Aorta (tissue), 5 donors: ENCODE results near the gene APOC3. TPM values are rescaled to one million over a fixed set of nuclear protein-coding genes. Genes with fewer than 3 reads are reported as not detected.

Experiments
- ATAC-seq: fragments of 200-7000 bp; cut with Tn5 transposase; one replicate; pipeline ENCODE4 v1.9.1; 2022; ENCODE audit warnings: moderate library complexity; ENCODE audit not compliant: low FRiP score
- DNase-seq, 2 donors: peaks; one replicate each; pipeline ENCODE4 v3.0.0-alpha.2; 2020
- H3K27ac ChIP-seq, 2 donors: one replicate each; pipeline ENCODE4 v1.5.1; 2013; ENCODE audit warnings: low read length in 2 of 2, mild to moderate bottlenecking in 2 of 2, moderate library complexity in 2 of 2, control low read depth in 1 of 2, inconsistent platforms in 1 of 2, low read depth in 1 of 2
- H3K27me3 ChIP-seq, 2 donors: one replicate each; pipeline ENCODE4 v1.6.1; 2013; ENCODE audit warnings: control low read depth in 1 of 2, low read length in 1 of 2, mild to moderate bottlenecking in 1 of 2, moderate library complexity in 1 of 2; ENCODE audit not compliant: insufficient read depth in 2 of 2, control insufficient read depth in 1 of 2
- H3K36me3 ChIP-seq, 2 donors: one replicate each; pipeline ENCODE4 v1.6.1; 2013; ENCODE audit warnings: control low read depth in 1 of 2, low read length in 1 of 2, mild to moderate bottlenecking in 1 of 2; ENCODE audit not compliant: insufficient read depth in 2 of 2, control insufficient read depth in 1 of 2
- H3K4me1 ChIP-seq, 2 donors: one replicate each; pipeline ENCODE4 v1.6.1; 2013; ENCODE audit warnings: low read length in 2 of 2, control low read depth in 1 of 2, mild to moderate bottlenecking in 1 of 2, moderate library complexity in 1 of 2; ENCODE audit not compliant: insufficient read depth in 2 of 2, control insufficient read depth in 1 of 2
- H3K4me3 ChIP-seq, 2 donors: one replicate each; pipeline ENCODE4 v1.5.1; 2013; ENCODE audit warnings: low read length in 2 of 2, control low read depth in 1 of 2, mild to moderate bottlenecking in 1 of 2
- H3K9me3 ChIP-seq: one replicate; pipeline ENCODE4 v1.6.1; 2013; ENCODE audit warnings: mild to moderate bottlenecking, low read length; ENCODE audit not compliant: control insufficient read depth
- WGBS, 2 donors: extraction: QIAGEN DNeasy Blood & Tissue Kit; methylation state at CpG; one replicate each; pipeline ENCODE4 v1.1.7; 2013; 5-methylcytosine and 5-hydroxymethylcytosine counted together
- intact Hi-C, 2 donors: fragments of 100-400 bp; cut with DNase I; formaldehyde crosslinking; loops; one replicate each; pipeline versions ENCODE4 v1.14.2 to v1.15.0; 2022
- polyA plus RNA-seq, 2 donors: library from polyadenylated mRNA; stranded (reverse); fragments of 200-250 nt; gene quantifications; one replicate each; pipeline ENCODE4 v1.2.3, GENCODE V29; 2013
- total RNA-seq, 2 donors: library from RNA; stranded (reverse); fragmentation: NEBNext Ultra II Directional; extraction: Animal tissue kit (Norgen Biotek cat#: 25700); gene quantifications; one replicate each; pipeline ENCODE4 v1.2.1, GENCODE V29; 2021
- donor health status: healthy with polysubstance abuse.
- donor health status: Bipolar disorder and iron deficiency.
- donor health status: DM: no; HTN: no; CAD: no.
- donor health status: DM: no; HTN: no; CAD: no.
- donor health status: DM: yes; HTN: yes; CAD: no.

The APOC3 gene
- total and polyA plus RNA-seq, 4 donors, result 335 TPM; not detected in 3

DNA sequence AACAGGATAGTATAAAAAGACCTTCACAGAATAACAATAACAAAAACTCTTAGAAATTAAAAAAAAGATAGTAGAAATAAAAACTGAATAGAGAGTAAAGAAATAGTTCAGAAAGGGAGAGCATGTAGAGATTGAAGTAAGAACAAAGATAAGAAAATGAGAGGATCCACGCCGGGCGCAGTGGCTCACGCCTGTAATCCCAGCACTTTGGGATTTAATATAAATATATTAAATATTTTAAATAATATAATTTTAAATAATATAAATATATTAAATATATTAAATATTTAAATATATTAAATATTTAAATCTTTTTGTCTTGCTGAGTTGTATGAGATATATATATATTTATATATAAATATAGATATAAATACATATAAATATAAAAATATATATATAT, 17.6 kb upstream of the APOC3 start:
- Histone ChIP-seq H3K27ac (no peak overlapping the region), H3K27me3 (no peaks in the 10 kb centered on the region), H3K9me3 (peaks cover 2% of the 10 kb centered on the region), H3K4me1 (no peaks in the 10 kb centered on the region), H3K36me3 (no peaks in the 10 kb centered on the region), H3K4me3 (no peak overlapping the region)
- intact Hi-C loops, result no loop called here
- WGBS, 2 donors, result 96% methylated on average over 4 of the region's 4 CpGs
- ATAC-seq (no peak), DNase-seq (no peak)

DNA sequence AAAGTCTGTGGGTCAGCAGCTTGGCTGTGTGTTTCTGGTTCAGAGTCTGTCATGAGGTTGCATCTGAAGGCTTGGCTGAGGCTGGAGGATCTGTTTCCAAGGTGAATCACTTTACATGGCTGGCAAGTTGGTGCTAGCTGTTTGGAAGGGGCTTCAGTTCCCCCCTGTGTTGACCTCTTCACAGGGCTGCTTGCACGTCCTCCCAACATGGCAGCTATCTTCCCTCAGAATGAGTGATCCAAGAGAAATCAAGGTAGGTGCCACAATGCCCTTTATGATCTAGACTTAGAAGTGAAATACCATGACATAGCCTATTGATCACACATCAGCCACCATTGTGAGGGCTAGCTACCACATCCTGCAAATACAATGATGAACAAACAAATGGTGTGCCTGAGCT, 16.5 kb upstream of the APOC3 start:
- Histone ChIP-seq H3K27ac (no peak overlapping the region), H3K9me3 (peaks cover 2% of the 10 kb centered on the region), H3K36me3 (no peaks in the 10 kb centered on the region), H3K4me1 (no peaks in the 10 kb centered on the region), H3K27me3 (no peaks in the 10 kb centered on the region), H3K4me3 (no peak overlapping the region)
- 89 to 95% methylated on average over 1 of the region's 1 CpG for WGBS, 2 donors
- no peak for ATAC-seq
- no peak for DNase-seq
- intact Hi-C loops, result no loop called here

DNA sequence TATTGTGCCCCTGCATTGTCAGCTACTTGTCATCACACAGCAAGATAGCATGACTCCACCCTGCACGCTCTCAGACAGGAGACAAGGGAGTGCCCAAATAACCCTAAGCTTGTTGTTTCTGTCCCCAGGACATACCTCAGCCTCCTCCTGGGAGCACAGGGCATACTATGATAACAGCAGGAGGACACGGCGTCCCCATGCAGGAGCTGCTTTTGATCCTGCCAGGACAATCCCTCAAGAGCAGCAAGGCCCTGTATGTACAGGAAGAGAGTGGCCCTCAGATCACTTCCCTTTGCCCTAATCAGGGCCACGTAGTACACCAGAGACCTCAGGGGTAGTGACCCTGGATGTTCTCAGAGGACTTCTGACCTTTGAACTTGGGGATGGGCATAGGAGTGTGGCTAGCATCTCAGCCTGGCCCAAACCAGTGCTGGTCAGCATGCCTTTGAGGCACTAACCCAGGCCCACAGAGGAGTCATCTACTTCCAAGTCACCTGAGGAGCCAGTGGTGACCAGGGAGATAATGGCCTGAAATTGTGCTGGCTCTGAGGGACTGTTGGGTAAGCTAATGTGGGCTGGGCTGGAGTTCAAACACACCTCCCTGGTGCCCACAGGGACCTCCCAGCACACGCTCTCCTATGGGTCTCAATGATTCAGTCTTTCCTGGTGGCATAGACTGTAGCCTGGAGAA, 15.8 kb upstream of the APOC3 start:
- Histone ChIP-seq H3K4me1 (no peaks in the 10 kb centered on the region), H3K4me3 (no peak overlapping the region), H3K27ac (no peak overlapping the region), H3K9me3 (peaks cover 2% of the 10 kb centered on the region), H3K36me3 (no peaks in the 10 kb centered on the region), H3K27me3 (no peaks in the 10 kb centered on the region)
- DNase-seq (no peak), ATAC-seq (peak; percentile 41)
- intact Hi-C loops, result no loop called here
- 59 to 70% methylated on average over 5 of the region's 5 CpGs for WGBS, 2 donors

DNA sequence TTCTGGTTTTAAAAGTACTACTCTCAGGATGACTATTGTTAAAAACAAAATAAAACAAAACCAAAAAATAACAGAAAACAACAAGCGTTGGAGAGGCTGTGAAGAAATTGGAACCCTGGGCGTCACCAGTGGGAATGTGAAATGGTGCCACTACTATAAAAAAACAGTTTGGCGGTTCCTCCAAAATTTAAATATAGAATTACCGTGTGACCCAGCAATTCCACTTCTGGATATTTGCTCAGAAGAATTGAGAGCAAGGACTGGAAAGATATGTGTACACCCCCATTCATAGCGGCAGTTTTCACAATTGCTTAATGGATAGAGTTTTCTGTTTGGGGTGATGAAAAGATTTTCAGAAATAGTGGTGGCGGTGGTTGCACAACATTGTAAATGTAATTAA, 15.2 kb upstream of the APOC3 start:
- H3K27me3 ChIP-seq, result no peaks in the 10 kb centered on the region
- H3K36me3 ChIP-seq, result no peaks in the 10 kb centered on the region
- no peak overlapping the region for H3K27ac ChIP-seq
- DNase-seq, result no peak
- peaks cover 2% of the 10 kb centered on the region for H3K9me3 ChIP-seq
- whole genome bisulfite sequencing, 2 donors, result 48 to 50% methylated on average over 6 of the region's 6 CpGs
- intact Hi-C loops, result no loop called here
- no peak overlapping the region for H3K4me3 ChIP-seq
- no peaks in the 10 kb centered on the region for H3K4me1 ChIP-seq
- ATAC-seq, result no peak

DNA sequence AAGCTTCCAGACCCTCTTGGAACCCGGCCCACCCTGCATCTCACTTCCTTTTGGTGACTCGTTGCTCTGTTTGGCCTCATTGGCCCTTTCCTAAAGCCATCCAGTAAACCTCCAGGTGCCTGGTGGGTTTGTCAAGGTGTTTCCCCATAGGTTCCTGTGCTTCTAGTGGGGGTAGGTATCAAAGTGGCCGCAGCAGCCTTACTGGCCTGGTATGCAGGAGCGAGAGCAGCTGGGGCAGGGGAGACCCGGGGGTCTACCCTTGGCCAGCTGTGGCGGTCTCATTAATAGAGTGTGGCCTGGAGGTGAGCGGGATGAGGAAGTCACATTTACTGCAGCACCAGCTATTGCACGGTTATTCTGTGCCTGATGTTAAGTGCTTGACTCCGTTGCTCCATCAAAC, 10.7 kb upstream of the APOC3 start:
- Histone ChIP-seq H3K9me3 (no peaks in the 10 kb centered on the region), H3K27me3 (no peaks in the 10 kb centered on the region), H3K36me3 (no peaks in the 10 kb centered on the region), H3K27ac (no peak overlapping the region), H3K4me3 (no peak overlapping the region), H3K4me1 (no peaks in the 10 kb centered on the region)
- DNase-seq (no peak), ATAC-seq (no peak)
- 88 to 89% methylated on average over 9 of the region's 9 CpGs for WGBS, 2 donors
- intact Hi-C loops, result no loop called here

DNA sequence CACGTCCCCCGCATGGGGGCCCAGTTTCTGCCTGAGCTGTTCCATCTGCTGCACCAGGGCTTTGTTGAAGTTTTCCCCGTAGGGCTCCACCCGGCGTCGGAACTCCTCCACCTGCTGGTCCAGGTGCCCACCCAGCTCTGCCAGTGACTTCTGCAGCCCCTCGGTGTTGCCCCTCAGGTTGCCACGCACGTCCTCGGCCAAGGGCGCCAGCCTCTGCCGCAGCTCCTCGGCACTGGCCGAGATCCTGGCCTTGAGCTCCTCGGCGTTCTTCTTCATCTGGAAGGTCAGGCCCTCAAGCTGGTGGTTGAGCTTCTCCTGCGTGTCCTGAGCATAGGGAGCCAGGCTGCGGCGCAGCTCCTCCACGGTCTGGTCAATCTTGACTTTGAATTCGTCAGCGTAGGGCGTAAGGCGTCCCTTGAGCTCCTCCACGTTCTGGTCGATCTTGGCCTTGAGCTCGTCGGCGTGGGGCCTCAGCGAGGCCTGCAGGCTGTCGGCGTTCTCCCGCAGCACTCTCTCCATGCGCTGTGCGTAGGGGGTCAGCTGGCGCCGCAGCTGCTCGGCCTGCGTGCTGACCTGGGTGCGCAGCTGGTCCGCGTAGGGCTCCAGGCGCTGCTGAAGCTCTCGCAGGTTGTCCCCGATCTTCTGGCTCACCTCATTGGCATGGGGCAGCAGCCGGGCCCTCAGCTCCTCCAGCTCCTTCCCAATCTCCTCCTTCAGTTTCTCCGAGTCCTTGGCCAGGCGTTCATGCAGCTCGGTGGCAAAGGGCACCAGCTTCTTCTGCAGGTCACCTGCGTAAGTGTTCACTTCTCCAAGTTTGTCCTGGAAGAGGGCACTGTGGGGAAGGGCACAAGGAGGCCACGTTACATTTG, 8.4 kb upstream of the APOC3 start:
- 95 to 96% methylated on average over 51 of the region's 51 CpGs for WGBS, 2 donors
- no peak overlapping the region for H3K27ac ChIP-seq

DNA sequence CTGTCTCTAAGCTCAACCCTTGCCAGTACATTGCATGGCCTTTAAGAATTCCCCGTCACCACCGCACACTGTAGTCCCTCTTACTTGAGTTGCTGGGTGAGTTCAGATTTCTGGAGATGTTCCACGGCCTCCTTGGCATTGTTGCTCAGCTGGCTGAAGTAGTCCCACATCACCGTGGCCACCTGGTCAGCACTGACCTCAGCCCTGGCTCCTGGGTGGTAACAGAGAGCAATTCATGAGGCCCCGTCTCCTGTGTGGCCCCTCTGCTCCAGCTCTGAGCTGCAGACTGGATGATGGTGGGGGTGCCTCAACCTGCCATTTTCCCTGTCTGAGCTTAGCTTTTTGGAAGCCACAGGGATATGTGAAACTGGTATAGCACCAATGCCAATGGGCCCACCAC, 7.1 kb upstream of the APOC3 start:
- H3K27me3 ChIP-seq, result no peaks in the 10 kb centered on the region
- ATAC-seq, result no peak

More for the DNA sequence above, 8.4 kb upstream of the APOC3 start:
- Histone ChIP-seq H3K9me3 (no peaks in the 10 kb centered on the region), H3K36me3 (no peaks in the 10 kb centered on the region), H3K4me1 (no peaks in the 10 kb centered on the region), H3K27me3 (no peaks in the 10 kb centered on the region), H3K4me3 (no peak overlapping the region)
- DNase-seq (no peak), ATAC-seq (no peak)
- intact Hi-C loops, result no loop called here

DNA sequence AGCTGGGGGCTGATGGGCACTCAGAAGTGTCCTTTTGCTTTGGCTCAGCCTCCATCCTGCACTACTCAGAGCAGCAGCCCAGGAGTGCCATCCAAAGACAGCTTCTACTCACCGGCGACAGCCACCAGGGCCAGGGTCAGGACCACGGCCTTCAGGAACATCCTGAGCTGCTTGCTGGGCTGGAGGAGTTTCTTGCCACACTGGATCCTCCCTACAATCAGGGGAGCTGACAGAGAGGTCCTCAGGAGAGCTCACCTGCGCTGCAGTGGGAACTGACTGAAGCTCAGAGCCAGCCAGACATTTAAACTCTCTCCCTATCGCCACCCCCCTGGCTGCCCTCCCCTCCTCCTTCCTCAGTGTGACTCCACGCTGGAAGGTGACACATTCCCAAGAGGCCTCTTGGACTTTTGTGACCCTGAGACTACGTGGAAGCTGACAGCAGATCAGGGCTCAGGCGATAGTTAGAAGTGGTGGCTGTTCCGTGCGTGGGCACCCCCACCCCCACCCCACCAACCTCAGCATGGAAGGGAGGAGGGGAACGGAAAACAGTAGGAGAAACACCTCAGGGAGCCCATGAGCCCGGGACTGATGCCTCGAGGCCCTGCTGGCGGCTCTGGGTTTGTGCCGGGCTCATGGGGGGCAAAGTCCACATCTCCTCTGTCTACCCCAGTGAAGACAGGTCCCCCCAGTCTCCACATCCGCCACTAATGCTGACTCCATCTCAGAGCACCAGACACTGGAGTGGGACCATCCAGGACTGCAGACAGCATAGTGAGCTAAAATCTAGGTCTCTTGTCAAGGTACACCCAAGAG, 6.5 kb upstream of the APOC3 start, which contains the start of gene APOA4:
Gene APOA4, minus strand, starts transcription at position 274 of the 813 bp plus-strand sequence. Its CDS starts 113 bp downstream, at position 161.
- Histone ChIP-seq H3K4me1 (no peaks in the 10 kb centered on the region), H3K36me3 (no peaks in the 10 kb centered on the region), H3K27ac (no peak within 1 kb of the TSS), H3K9me3 (no peaks in the 10 kb centered on the region), H3K4me3 (no peak within 1 kb of the TSS), H3K27me3 (no peaks in the 10 kb centered on the region)
- intact Hi-C loops, result no loop called here
- ATAC-seq (no peak), DNase-seq (no peak)
- WGBS, 2 donors, result 82 to 84% methylated on average over 16 of the region's 16 CpGs

More for the DNA sequence above, 7.1 kb upstream of the APOC3 start:
- Histone ChIP-seq H3K36me3 (no peaks in the 10 kb centered on the region), H3K27ac (no peak overlapping the region), H3K9me3 (no peaks in the 10 kb centered on the region), H3K4me3 (no peak overlapping the region), H3K4me1 (no peaks in the 10 kb centered on the region)
- WGBS, 2 donors, result 61 to 68% methylated on average over 5 of the region's 5 CpGs
- intact Hi-C loops, result no loop called here
- DNase-seq, result no peak
